HepG2 (cell line): ENCODE measurements around the gene NKX6-2.

Experiments
- BATF2 ChIP-seq: sonication (generic); formaldehyde crosslinking; IDR thresholded peaks from 2 replicates; pipeline ENCODE4 v1.8.0; 2022; ENCODE audit warnings: mild to moderate bottlenecking, missing genetic modification reagents, moderate library complexity
- BCLAF1 ChIP-seq: fragments of 450-650 bp; IDR thresholded peaks from 2 replicates; pipeline ENCODE4 v1.6.1; 2017; ENCODE audit warnings: mild to moderate bottlenecking
- CTCF ChIP-seq: sonication (generic); formaldehyde crosslinking; IDR thresholded peaks from 2 replicates; pipeline ENCODE4 v1.5.0; 2020; ENCODE audit warnings: mild to moderate bottlenecking, missing genetic modification reagents, moderate library complexity
- EP300 ChIP-seq, 3 experiments: sonication (generic) in 1 of 3; formaldehyde crosslinking in 1 of 3; IDR thresholded peaks; 2 replicates each; pipeline versions ENCODE4 v1.5.1 to v1.6.1; 2011 to 2020; ENCODE audit warnings: low read depth in 2 of 3, low read length in 2 of 3, borderline replicate concordance in 1 of 3, improper control_type of control experiment in 1 of 3, mild to moderate bottlenecking in 1 of 3, missing genetic modification reagents in 1 of 3, moderate library complexity in 1 of 3
- PAX8 ChIP-seq: sonication (generic); formaldehyde crosslinking; IDR thresholded peaks from 2 replicates; pipeline ENCODE4 v1.8.0; 2022; ENCODE audit warnings: mild to moderate bottlenecking, missing genetic modification reagents, borderline replicate concordance
- SNAI1 ChIP-seq: sonication (generic); formaldehyde crosslinking; IDR thresholded peaks from 2 replicates; pipeline ENCODE4 v1.5.0; 2020; ENCODE audit warnings: mild to moderate bottlenecking, missing genetic modification reagents, borderline replicate concordance

- TF ChIP-seq EP300 (IDR thresholded peaks at IDR 0.05; ENCODE audit: low read depth in 2 of 2, low read length in 2 of 2) (no peak), EP300 (CRISPR knock-in tag; IDR thresholded peaks at IDR 0.05; ENCODE audit: borderline replicate concordance) (no peak), CTCF (CRISPR knock-in tag) (no peak), BATF2 (no peak), BCLAF1 (no peak), SNAI1 (CRISPR knock-in tag) (no peak), PAX8 (no peak)
Observed at GRCh38 chr10:132765435-132765834, 20.5 kb downstream of the NKX6-2 start.
